Measurements from ENCODE around the gene PORCN. TPM values are rescaled to one million over a fixed set of nuclear protein-coding genes. Genes with fewer than 3 reads are reported as not detected.
A peak's percentile ranks its signal among the peaks of the same experiment; 100 is the strongest.

PORCN gene
- total and polyA plus RNA-seq, 2 of the 13 experiments (the other 11 are each of a cell fraction or from before 2014, with no cell fraction given), result 3.9 to 5.8 TPM

DNA sequence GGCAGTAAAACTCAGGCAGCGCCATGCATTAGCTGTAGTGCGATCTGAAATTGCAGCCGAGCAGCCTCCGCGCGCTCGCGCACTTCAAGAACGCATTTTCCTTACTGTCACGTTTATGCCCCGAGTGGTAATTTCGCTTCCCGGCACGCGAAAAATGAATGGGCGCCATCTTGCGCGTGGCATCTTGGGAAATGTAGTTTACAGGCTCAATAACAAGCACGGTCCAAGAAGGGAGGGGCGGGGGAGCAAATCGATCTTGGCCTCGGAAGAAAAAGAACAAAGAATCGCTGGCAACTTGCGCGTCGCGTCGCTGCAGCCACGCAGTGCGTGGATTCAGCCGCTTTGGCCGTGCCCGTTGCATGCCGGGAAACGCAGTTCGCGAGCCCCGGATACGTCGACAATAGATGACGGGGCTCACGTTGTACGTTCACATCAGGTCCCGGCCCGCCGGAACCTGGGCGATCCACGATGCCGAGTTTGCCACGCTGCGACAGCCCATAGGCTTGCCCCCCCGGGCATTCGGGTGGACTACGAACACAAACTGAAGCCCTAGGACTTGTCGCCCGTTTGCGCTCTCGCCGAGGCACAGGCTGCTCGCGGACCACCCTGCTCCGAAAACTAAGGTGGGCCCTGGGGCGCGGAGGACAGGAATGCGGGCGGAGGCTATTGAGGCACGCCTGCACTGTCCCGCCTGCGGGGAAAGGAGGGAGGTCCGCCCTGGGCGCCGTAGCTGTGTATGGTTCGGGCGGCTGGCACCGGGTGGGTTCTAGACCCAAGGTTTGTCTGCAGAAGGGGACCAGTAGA is 32.8 kb upstream of the PORCN start, which contains the start of gene FTSJ1 (continued):
- TF ChIP-seq MED8 (CRISPR knock-in tag; IDR thresholded peaks at IDR 0.05; ENCODE audit: insufficient replicate concordance), result no peak
- TF ChIP-seq ZBTB1 (CRISPR knock-in tag; IDR thresholded peaks at IDR 0.05; ENCODE audit: borderline replicate concordance), result no peak
- no peak for TF ChIP-seq POLR2AphosphoS2 (IDR thresholded peaks at IDR 0.05; ENCODE audit: low read depth, low read length)
- peak; percentile 69; the same call in 1 of the 2 replicates for TF ChIP-seq PHF20 (CRISPR knock-in tag; IDR thresholded peaks at IDR 0.05)
- TF ChIP-seq HOXA7 (CRISPR knock-in tag; IDR thresholded peaks at IDR 0.05), result no peak
- no peak for TF ChIP-seq ZNF768 (CRISPR knock-in tag; IDR thresholded peaks at IDR 0.05)
- no peak for TF ChIP-seq FOXM1 (CRISPR knock-in tag; IDR thresholded peaks at IDR 0.05)
- TF ChIP-seq, protein P1, sequence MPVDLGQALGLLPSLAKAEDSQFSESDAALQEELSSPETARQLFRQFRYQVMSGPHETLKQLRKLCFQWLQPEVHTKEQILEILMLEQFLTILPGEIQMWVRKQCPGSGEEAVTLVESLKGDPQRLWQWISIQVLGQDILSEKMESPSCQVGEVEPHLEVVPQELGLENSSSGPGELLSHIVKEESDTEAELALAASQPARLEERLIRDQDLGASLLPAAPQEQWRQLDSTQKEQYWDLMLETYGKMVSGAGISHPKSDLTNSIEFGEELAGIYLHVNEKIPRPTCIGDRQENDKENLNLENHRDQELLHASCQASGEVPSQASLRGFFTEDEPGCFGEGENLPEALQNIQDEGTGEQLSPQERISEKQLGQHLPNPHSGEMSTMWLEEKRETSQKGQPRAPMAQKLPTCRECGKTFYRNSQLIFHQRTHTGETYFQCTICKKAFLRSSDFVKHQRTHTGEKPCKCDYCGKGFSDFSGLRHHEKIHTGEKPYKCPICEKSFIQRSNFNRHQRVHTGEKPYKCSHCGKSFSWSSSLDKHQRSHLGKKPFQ (CRISPR knock-in tag; IDR thresholded peaks at IDR 0.05; ENCODE audit: insufficient replicate concordance), result peak; percentile 44
- TF ChIP-seq ZNF589 (CRISPR knock-in tag; conservative IDR thresholded peaks at IDR 0.05), result no peak
- no peak for TF ChIP-seq ZNF781 (CRISPR knock-in tag; IDR thresholded peaks at IDR 0.05; ENCODE audit: borderline replicate concordance, not compliant biosample characterization)
- TF ChIP-seq, protein P2, sequence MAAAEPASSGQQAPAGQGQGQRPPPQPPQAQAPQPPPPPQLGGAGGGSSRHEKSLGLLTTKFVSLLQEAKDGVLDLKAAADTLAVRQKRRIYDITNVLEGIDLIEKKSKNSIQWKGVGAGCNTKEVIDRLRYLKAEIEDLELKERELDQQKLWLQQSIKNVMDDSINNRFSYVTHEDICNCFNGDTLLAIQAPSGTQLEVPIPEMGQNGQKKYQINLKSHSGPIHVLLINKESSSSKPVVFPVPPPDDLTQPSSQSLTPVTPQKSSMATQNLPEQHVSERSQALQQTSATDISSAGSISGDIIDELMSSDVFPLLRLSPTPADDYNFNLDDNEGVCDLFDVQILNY (CRISPR knock-in tag; conservative IDR thresholded peaks at IDR 0.05), result no peak
- TF ChIP-seq NR2C2 (CRISPR knock-in tag; IDR thresholded peaks at IDR 0.05; ENCODE audit: borderline replicate concordance), result peak; percentile 87
- peak; percentile 74 for TF ChIP-seq RBFOX2 (IDR thresholded peaks at IDR 0.05; ENCODE audit: low read depth, low read length)
- TF ChIP-seq ZBTB8A (CRISPR knock-in tag; IDR thresholded peaks at IDR 0.05; ENCODE audit: borderline replicate concordance, low read depth), result no peak
- no peak for TF ChIP-seq PTBP1 (IDR thresholded peaks at IDR 0.05; ENCODE audit: low read depth, low read length, poor library complexity, severe bottlenecking)
- no peak for TF ChIP-seq ZNF264 (CRISPR knock-in tag; IDR thresholded peaks at IDR 0.05)
- TF ChIP-seq ZNF235 (CRISPR knock-in tag; IDR thresholded peaks at IDR 0.05; ENCODE audit: borderline replicate concordance), result no peak
- no peak for TF ChIP-seq ZNF383 (CRISPR knock-in tag; IDR thresholded peaks at IDR 0.05; ENCODE audit: borderline replicate concordance)
- TF ChIP-seq ZNF382 (CRISPR knock-in tag; IDR thresholded peaks at IDR 0.05; ENCODE audit: borderline replicate concordance), result no peak
- TF ChIP-seq, protein P3, sequence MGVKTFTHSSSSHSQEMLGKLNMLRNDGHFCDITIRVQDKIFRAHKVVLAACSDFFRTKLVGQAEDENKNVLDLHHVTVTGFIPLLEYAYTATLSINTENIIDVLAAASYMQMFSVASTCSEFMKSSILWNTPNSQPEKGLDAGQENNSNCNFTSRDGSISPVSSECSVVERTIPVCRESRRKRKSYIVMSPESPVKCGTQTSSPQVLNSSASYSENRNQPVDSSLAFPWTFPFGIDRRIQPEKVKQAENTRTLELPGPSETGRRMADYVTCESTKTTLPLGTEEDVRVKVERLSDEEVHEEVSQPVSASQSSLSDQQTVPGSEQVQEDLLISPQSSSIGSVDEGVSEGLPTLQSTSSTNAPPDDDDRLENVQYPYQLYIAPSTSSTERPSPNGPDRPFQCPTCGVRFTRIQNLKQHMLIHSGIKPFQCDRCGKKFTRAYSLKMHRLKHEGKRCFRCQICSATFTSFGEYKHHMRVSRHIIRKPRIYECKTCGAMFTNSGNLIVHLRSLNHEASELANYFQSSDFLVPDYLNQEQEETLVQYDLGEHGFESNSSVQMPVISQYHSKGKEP (CRISPR knock-in tag; IDR thresholded peaks at IDR 0.05), result no peak
- TF ChIP-seq ZNF891 (CRISPR knock-in tag; IDR thresholded peaks at IDR 0.05), result peak; percentile 63; the same call in 1 of the 2 replicates
- TF ChIP-seq ZSCAN22 (CRISPR knock-in tag; IDR thresholded peaks at IDR 0.05), result no peak
- no peak for TF ChIP-seq ZBTB7B (CRISPR knock-in tag; IDR thresholded peaks at IDR 0.05)
- TF ChIP-seq ZNF737 (CRISPR knock-in tag; IDR thresholded peaks at IDR 0.05; ENCODE audit: borderline replicate concordance), result no peak
- TF ChIP-seq NCOA1 (CRISPR knock-in tag; IDR thresholded peaks at IDR 0.05), result no peak
- TF ChIP-seq FOXC1 (CRISPR knock-in tag; IDR thresholded peaks at IDR 0.05; ENCODE audit: borderline replicate concordance), result peak; percentile 49; the same call in 1 of the 2 replicates
- no peak for TF ChIP-seq CCAR2 (optimal IDR thresholded peaks at IDR 0.05; ENCODE audit: low read depth, low read length)

All from HepG2 (cell line).